ENCODE measurements around the gene HAT1.

Gene HAT1

GRCh38 chr2:171921970-171922229, 361 bp upstream of the HAT1 start:
- no peak for DNase-seq (ENCODE audit: low read depth)

DNA sequence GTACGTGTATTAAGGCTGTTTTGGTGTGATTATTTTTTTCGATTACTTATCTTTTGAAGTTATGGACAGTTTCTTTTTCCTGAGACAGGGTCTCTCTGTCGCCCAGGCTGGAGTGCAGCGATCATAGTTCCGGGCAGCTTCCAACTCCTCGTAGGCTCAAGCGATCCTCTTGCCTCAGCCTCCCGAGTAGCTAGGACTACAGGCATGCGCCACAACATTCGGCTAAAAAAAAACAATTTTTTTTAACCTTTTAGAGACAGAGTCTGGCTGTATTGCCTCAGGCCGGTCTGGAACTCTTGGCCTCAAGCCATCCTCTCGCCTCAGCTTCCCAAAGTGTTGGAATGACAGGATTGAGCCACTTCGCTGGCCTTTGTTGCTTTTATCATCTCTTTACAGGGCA, 945 bp downstream of the HAT1 start:
- DNase-seq (ENCODE audit: low read depth): peak; percentile 64

- no peak for DNase-seq (ENCODE audit: low read depth)
Measured at GRCh38 chr2:171924170-171924942, 2.1 kb downstream of the HAT1 start.

DNA sequence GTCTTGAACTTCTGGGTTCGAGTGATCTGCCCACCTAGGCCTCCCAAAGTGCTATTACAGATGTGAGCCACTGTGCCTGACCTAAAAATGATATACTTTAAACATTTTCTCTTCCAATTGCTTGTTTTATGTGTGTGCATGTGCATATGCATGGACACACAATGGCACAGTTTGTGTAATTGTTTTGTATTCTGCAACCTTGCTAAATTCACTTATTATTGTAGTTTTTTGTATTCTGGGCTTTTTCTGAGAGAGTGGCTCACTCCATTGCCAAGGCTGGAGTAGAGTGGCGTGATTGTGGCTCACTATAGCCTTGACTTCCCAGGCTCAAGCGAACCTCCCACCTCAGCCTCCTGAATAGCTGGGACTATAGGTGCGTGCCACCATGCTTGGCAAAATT, 8.1 kb downstream of the HAT1 start:
- DNase-seq (ENCODE audit: low read depth): no peak

DNA sequence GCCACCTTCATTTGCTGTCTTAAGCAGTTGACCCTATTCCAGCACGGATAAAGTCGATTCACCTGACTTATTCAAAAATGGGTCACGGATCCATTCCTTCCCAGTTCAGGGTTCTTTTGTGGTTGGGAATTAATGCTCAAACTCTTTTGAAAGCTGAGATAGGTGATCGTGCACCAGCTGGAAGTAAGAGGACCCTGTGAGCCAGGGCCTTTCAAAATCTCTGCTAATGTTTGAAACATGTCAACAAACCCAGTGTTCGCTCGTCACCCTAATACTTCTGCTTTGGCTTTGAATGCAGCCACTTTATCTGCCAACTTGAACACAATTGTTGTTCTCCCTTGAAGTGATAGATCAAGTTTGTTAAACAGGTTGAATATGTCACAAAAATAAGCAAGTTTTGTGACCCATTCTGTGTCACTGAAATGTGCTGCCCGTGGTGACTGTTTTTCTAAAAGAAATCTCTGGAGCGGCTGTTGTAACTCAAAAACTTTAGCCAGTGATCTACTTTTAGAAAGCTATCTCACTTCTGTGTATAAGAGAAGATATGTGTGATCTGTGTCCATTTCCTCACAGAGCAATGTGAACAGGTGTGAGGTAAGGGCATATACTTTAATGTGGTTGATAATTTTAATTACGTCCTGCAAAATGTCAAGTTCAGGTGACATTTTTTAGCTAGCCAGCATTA, 16.9 kb downstream of the HAT1 start:
- no peak for DNase-seq (ENCODE audit: low read depth)

- DNase-seq (ENCODE audit: low read depth): no peak
Measured at GRCh38 chr2:171939743-171940071, 17.4 kb downstream of the HAT1 start.

GRCh38 chr2:171941316-171941699, 19.0 kb downstream of the HAT1 start:
- no peak for DNase-seq (ENCODE audit: low read depth)

DNA sequence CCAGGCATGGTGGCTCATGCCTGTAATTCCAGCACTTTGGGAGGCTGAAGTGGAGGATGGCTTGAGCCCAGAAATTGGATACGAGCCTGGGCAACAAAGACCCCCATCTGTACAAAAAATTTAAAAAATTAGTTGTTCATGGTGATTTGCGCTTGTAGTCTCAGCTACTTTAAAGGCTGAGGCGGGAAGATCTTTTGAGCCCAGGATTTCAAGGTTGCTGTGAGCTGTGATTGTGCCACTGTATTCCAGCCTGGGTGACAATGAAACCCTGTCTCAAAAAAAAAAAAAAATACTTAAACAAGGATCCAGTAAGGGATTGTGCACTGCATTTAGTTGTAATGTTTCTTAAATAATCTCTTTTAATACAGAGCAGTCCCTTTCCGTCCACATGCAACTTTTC, 21.6 kb downstream of the HAT1 start:
- no peak for DNase-seq (ENCODE audit: low read depth)

DNA sequence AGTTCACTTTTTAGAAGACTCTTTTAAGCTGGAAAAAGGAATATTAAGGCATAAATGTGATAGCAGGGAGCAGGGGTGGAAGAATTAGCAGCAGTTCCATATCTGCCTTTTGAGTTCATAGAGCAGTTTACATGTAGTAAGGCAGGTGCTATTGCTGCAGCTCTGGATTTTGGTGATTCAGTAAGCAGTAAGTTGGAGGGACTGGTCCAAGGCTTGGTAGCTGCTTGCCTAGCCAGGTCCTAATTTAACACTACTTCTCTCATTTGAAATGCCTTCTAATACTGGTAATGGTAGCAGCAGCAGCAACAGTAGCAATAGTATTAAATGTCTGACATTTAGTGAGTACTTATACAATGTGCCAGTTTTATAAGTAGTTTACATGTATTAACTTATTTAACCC, 30.0 kb downstream of the HAT1 start:
- no peak for DNase-seq (ENCODE audit: low read depth)

GRCh38 chr2:171952748-171953147, 30.5 kb downstream of the HAT1 start:
- no peak for DNase-seq (ENCODE audit: low read depth)

DNA sequence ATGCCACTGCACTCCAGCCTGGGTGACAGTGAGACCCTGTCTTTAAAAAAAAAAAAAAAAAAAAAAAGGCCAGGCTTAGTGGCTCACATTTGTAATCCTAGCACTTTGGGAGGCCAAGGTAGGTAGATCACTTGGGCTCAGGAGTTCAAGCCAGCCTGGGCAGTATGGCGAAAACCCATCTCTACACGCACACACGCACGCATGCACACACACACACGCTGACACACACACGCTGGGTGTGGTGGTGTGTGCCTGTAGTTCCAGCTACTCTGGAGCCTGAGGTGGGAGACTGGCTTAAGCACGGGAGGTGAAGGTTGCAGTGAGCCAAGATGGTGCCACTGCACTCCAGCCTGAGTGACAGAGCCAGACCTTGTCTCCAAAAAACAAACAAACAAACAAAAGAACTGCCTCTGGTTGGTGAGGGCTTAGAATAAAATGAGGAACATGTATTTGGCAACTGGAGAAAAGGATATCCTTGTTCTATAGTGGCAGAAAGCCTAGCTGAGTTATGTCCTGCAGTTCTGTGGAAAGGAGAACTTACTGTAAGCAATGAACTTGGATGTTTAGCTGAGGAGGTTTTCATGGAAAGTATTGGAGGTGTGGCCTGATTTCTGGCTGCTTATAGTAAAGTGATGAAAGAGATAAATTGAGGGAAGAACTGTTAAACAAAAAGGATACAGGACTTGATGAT, 34.0 kb downstream of the HAT1 start:
- no peak for DNase-seq (ENCODE audit: low read depth)

GRCh38 chr2:171957061-171957460, 34.8 kb downstream of the HAT1 start:
- peak; percentile 28 for DNase-seq (ENCODE audit: low read depth)

GRCh38 chr2:171958475-171958874, 36.2 kb downstream of the HAT1 start:
- peak; percentile 72 for DNase-seq (ENCODE audit: low read depth)

DNA sequence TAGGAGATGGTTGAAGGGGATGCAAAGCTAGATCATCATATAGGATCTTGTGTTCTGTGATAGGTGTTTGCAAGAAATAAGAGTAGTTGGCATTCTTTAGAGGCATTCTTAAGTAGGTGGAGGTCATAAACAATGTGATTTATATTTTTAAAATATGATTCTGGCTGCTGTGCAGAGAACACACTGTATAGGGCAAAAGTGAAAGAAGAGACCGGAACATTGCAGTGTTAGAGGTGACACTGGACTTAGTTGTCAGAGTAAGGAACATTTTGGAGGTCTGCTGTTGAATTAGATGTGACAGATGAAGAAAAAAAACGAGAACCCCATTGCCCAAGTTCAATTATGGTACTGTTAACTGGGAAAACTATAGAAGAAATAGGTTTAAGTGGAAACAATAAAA, 37.7 kb downstream of the HAT1 start:
- DNase-seq (ENCODE audit: low read depth): no peak

GRCh38 chr2:171960570-171960969, 38.3 kb downstream of the HAT1 start:
- DNase-seq (ENCODE audit: low read depth): no peak

DNA sequence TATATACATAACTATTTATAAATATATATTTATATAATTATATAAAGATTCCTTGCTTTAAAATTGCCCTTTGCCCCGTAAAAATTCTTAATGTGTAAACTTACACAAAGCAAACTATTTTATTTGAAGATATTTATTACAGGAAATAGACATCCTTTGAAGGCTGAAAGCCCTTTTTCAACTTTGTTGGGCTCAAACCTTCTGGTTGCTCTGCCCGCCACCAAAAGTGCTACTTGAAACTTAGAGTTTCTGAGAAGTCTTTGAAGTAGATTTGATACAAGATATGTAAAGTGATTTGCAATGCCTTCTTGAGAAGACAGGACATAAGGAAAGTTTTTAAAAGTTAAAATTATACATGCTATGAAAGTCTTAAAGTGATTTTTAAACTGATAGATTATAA, 40.9 kb downstream of the HAT1 start:
- DNase-seq (ENCODE audit: low read depth): no peak

- no peak for DNase-seq (ENCODE audit: low read depth)
Measured at GRCh38 chr2:171964308-171964707, 42.0 kb downstream of the HAT1 start.

DNA sequence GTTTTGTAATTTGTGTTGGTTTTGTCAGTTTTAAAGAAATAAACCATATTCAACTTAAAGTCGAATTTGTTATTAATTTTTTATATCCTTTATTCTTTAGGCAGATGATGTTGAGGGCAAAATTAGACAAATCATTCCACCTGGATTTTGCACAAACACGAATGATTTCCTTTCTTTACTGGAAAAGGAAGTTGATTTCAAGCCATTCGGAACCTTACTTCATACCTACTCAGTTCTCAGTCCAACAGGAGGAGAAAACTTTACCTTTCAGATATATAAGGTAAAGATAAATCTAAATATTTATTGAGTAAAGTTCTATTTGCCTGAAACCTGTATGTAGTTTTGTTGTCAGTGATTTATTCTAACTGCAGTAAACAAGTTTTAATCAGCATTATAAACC, 43.0 kb downstream of the HAT1 start:
- no peak for DNase-seq (ENCODE audit: low read depth)

DNA sequence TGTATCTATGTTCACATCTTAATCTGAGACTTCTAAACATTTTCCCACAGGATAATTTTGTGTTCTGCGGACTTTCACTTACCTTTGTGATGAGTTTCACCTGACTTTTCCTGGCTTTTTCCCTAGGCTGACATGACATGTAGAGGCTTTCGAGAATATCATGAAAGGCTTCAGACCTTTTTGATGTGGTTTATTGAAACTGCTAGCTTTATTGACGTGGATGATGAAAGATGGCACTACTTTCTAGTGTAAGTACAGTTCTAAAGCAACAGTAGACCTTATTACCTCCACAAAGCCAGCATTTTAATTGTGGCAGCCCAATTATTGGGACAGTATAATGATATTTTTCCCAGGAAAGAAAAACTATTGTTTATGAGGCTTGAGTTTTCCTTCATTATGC, 43.4 kb downstream of the HAT1 start:
- no peak for DNase-seq (ENCODE audit: low read depth)

GRCh38 chr2:171966235-171966634, 44.0 kb downstream of the HAT1 start:
- no peak for DNase-seq (ENCODE audit: low read depth)

DNA sequence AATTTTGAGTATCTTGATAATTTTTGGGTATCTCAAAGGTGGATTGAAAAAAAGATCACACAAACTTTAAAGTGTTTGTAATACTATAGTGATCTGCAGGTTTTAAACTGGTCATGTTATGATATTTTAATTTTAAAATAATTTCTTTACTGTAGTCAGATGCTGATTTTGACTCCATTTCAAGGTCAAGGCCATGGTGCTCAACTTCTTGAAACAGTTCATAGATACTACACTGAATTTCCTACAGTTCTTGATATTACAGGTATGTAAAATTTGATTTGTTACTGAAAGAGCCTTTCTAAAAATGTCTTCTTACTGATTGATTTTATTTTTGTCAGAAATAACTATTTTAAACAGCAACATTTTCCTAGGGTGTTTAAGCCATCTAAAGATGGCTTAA, 44.4 kb downstream of the HAT1 start:
- no peak for DNase-seq (ENCODE audit: low read depth)

- DNase-seq (ENCODE audit: low read depth): no peak
Measured at GRCh38 chr2:171968509-171968908, 46.2 kb downstream of the HAT1 start.

DNA sequence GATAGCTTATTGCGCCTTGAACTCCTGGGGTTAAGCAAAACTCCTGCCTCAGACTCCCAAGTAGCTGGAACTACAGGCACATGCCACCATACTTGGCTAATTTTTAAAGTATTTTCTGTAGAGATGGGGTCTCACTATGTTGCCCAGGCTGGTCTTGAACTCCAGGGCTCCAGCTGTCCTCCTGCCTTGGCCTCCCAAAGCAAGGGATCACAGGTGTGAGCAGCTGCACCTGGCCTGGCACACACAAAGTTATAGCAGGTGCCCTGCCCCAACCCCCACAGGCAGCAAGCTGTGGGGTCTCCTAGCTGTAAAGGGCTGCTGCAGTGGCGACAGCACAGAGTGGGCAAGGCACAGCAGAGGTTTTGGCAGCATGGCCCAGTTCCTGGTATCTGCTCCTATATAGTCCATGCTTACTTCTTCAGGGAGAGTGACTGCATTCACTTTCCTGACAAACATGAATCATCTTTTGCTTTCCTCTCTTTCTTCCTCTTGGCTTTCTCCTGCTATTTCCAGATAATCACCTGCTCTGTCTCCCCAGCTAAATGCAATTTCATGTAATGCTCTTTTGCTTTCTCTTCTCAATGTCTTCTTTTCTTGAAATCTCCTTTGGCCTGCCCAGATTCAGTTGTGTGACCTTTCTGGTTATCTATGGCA, 50.2 kb downstream of the HAT1 start:
- DNase-seq (ENCODE audit: low read depth): no peak
